HEK293 (cell line): ENCODE data around the gene GPX4.

ENCODE experiments used
- CTCF ChIP-seq: fragments of 450-650 bp; formaldehyde crosslinking; IDR thresholded peaks from 2 replicates; pipeline ENCODE4 v1.5.1; 2016; ENCODE audit warnings: missing biosample characterization, missing genetic modification characterization
- HOXA7 ChIP-seq: sonication (generic); formaldehyde crosslinking; IDR thresholded peaks from 2 replicates; pipeline ENCODE4 v1.8.1; 2022; ENCODE audit warnings: missing genetic modification reagents, borderline replicate concordance
- ZBTB48 ChIP-seq: fragments of 450-650 bp; formaldehyde crosslinking; IDR thresholded peaks from 2 replicates; pipeline ENCODE4 v1.5.1; 2016; ENCODE audit warnings: missing biosample characterization, missing genetic modification characterization
- ZNF292 ChIP-seq: fragments of 450-650 bp; formaldehyde crosslinking; IDR thresholded peaks from 2 replicates; pipeline ENCODE4 v1.5.1; 2016; ENCODE audit warnings: low read depth, missing biosample characterization, missing genetic modification characterization, borderline replicate concordance
- ZNF423 ChIP-seq: fragments of 450-650 bp; formaldehyde crosslinking; IDR thresholded peaks from 2 replicates; pipeline ENCODE4 v1.5.1; 2016; ENCODE audit warnings: missing biosample characterization, missing genetic modification characterization
- ZNF513 ChIP-seq: fragments of 450-650 bp; IDR thresholded peaks from 2 replicates; pipeline ENCODE4 v1.5.1; 2018; ENCODE audit warnings: missing biosample characterization, missing genetic modification characterization
- ZNF670 ChIP-seq: fragments of 450-650 bp; formaldehyde crosslinking; IDR thresholded peaks from 2 replicates; pipeline ENCODE4 v1.5.1; 2016; ENCODE audit warnings: missing biosample characterization, missing genetic modification characterization, low read depth

- no peak for TF ChIP-seq ZNF513 (tag by site-specific recombination)
- no peak for TF ChIP-seq CTCF
- TF ChIP-seq ZNF670 (tag by site-specific recombination), result no peak
- no peak for TF ChIP-seq HOXA7 (CRISPR knock-in tag)
- TF ChIP-seq ZNF292, result no peak
- no peak for TF ChIP-seq ZNF423 (tag by site-specific recombination)
- TF ChIP-seq ZBTB48 (tag by site-specific recombination), result no peak; the same call in 1 of the 2 replicates
These were observed 5.4 kb upstream of the GPX4 start for GRCh38 chr19:1098177-1099051.
